ENCODE results near the gene SERGEF. TPM values are rescaled to one million over a fixed set of nuclear protein-coding genes. Genes with fewer than 3 reads are reported as not detected.

SERGEF gene
- total and polyA plus RNA-seq, 2 of the 13 experiments (the other 11 are each of a cell fraction or from before 2014, with no cell fraction given) = 54.5 to 114 TPM

- no peaks in the 10 kb centered on the region for H3K4me1 ChIP-seq (ENCODE audit: insufficient read depth, low read length)
- H3K79me2 ChIP-seq (ENCODE audit: insufficient read depth, low read length) = no peaks in the 10 kb centered on the region
- H3K4me3 ChIP-seq (replicated peaks in 1 of 3; ENCODE audit: insufficient read depth in 1 of 3, low read depth in 2 of 3, low read length in 3 of 3) = no peak overlapping the region
- no peak overlapping the region for H3K9ac ChIP-seq (ENCODE audit: insufficient read depth, low read depth, low read length)
- WGBS (ENCODE audit: low lambda C conversion rate) = 87% methylated on average over 4 of the region's 4 CpGs
- no peak for DNase-seq (ENCODE audit: low spot score)
- CTCF ChIA-PET (ENCODE audit: low intra/inter-chr PET ratio, low total read pairs) = no interaction called here
- H2AFZ ChIP-seq (ENCODE audit: low read length) = no peak overlapping the region
- no TSS peak for BruUV-seq (replicated peaks)
- H3K27ac ChIP-seq (ENCODE audit: extremely low read length, insufficient read depth, low read length) = no peak overlapping the region
- POLR2A ChIA-PET = no interaction called here
- intact Hi-C loops (cut with micrococcal nuclease; ENCODE audit: unreplicated experiment) (no loop called here), in situ Hi-C loops (cut with HindIII; ENCODE audit: extremely low pct_ligation_motif_present, low pct_unique_long_range_greater_than_20kb) (no loop called here)
- no peaks in the 10 kb centered on the region for H4K20me1 ChIP-seq (ENCODE audit: insufficient read depth, low read length)
- H3K9me3 ChIP-seq (ENCODE audit: low read length) = no peaks in the 10 kb centered on the region
- ATAC-seq = no peak
- peaks cover 0 to 13% of the 10 kb centered on the region in 2 experiments; a peak in 2 of 5 replicates for H3K36me3 ChIP-seq (replicated peaks in 1 of 2; ENCODE audit: control insufficient read depth in 1 of 2, insufficient read depth in 2 of 2, low read length in 2 of 2)
- no peak for FAIRE-seq
- no peak for TF ChIP-seq ZNF605 (CRISPR knock-in tag; IDR thresholded peaks at IDR 0.05)
- no peak for TF ChIP-seq ATAD3A (CRISPR knock-in tag; IDR thresholded peaks at IDR 0.05)
- no peak for TF ChIP-seq IRX3 (CRISPR knock-in tag; IDR thresholded peaks at IDR 0.05; ENCODE audit: borderline replicate concordance, low read depth)
- no peak for TF ChIP-seq ZBTB39 (CRISPR knock-in tag; IDR thresholded peaks at IDR 0.05)
- no peak for TF ChIP-seq SMARCC2 (IDR thresholded peaks at IDR 0.05)
- TF ChIP-seq HIVEP1 (CRISPR knock-in tag; IDR thresholded peaks at IDR 0.05) = no peak
- TF ChIP-seq SETDB1 (CRISPR knock-in tag; IDR thresholded peaks at IDR 0.05; ENCODE audit: borderline replicate concordance) = no peak
- no peak for TF ChIP-seq TGIF2 (CRISPR knock-in tag; IDR thresholded peaks at IDR 0.05)
- TF ChIP-seq ZNF44 (CRISPR knock-in tag; IDR thresholded peaks at IDR 0.05) = no peak
- TF ChIP-seq ZNF720 (CRISPR knock-in tag; IDR thresholded peaks at IDR 0.05) = no peak
- no peak for TF ChIP-seq NR0B2 (CRISPR knock-in tag; IDR thresholded peaks at IDR 0.05)
- TF ChIP-seq ZNF788 (CRISPR knock-in tag; IDR thresholded peaks at IDR 0.05; ENCODE audit: borderline replicate concordance) = no peak
- TF ChIP-seq RFXAP (CRISPR knock-in tag; IDR thresholded peaks at IDR 0.05; ENCODE audit: borderline replicate concordance) = no peak
- TF ChIP-seq IKZF4 (CRISPR knock-in tag; IDR thresholded peaks at IDR 0.05; ENCODE audit: borderline replicate concordance, low read depth, not compliant biosample characterization) = no peak
- no peaks in the 10 kb centered on the region for H3K27me3 ChIP-seq (ENCODE audit: control insufficient read depth in 1 of 2, insufficient read depth in 2 of 2, low read length in 2 of 2)
- no peak overlapping the region for H3K4me2 ChIP-seq (ENCODE audit: low read depth, low read length)
These were observed 211.7 kb downstream of the SERGEF start for GRCh38 chr11:17801166-17801565.
